Sigmoid colon (tissue), 7 donors: ENCODE measurements around the gene UPK1A. TPM values are rescaled to one million over a fixed set of nuclear protein-coding genes. Genes with fewer than 3 reads are reported as not detected.
A peak's percentile ranks its signal among the peaks of the same experiment; 100 is the strongest.
"Not testable (repeated sequence)": the region's sequence is repeated elsewhere in the genome, so short reads cannot be mapped to it uniquely, and the experiment has no call there.

Experiments used
- DNase-seq: peaks from one replicate; pipeline ENCODE4 v3.0.0-alpha.2; 2019
- H3K27ac ChIP-seq, 4 donors: fragments of 200-600 bp; sonication (generic); one replicate each; pipeline ENCODE4 v1.5.1; 2016 to 2019; ENCODE audit warnings: mild to moderate bottlenecking in 1 of 4
- H3K27me3 ChIP-seq, 3 donors: fragments of 200-600 bp; sonication (generic); one replicate each; pipeline ENCODE4 v1.5.1; 2019; ENCODE audit warnings: mild to moderate bottlenecking in 1 of 3
- H3K36me3 ChIP-seq, 4 donors: fragments of 200-600 bp; sonication (generic); one replicate each; pipeline ENCODE4 v1.5.1; 2016 to 2019
- H3K4me1 ChIP-seq, 4 donors: fragments of 200-600 bp; sonication (generic); one replicate each; pipeline ENCODE4 v1.5.1; 2017 to 2019
- H3K4me3 ChIP-seq, 4 donors: fragments of 200-600 bp; sonication (generic); one replicate each; pipeline ENCODE4 v1.5.1; 2017 to 2019; ENCODE audit warnings: mild to moderate bottlenecking in 2 of 4, moderate library complexity in 1 of 4
- H3K9me3 ChIP-seq, 4 donors: fragments of 200-600 bp in 3 of 4; sonication (generic) in 3 of 4; one replicate each; pipeline versions ENCODE4 v1.5.1 to v1.6.1; 2013 to 2019
- EP300 ChIP-seq, 4 donors: sonication (generic); formaldehyde crosslinking; IDR thresholded peaks; one replicate each; pipeline ENCODE4 v1.6.1; 2017; ENCODE audit warnings: antibody characterized with exemption in 4 of 4
- POLR2A ChIP-seq, 2 donors: fragments of 450-650 bp; IDR thresholded peaks; one replicate each; pipeline ENCODE4 v1.6.1; 2016; ENCODE audit warnings: antibody characterized with exemption in 2 of 2, mild to moderate bottlenecking in 2 of 2, moderate library complexity in 2 of 2
- POLR2AphosphoS5 ChIP-seq, 4 donors: sonication (generic); formaldehyde crosslinking; IDR thresholded peaks; one replicate each; pipeline ENCODE4 v1.6.1; 2017; ENCODE audit warnings: antibody characterized with exemption in 4 of 4
- WGBS, 2 donors: extraction: QIAGEN DNeasy Blood & Tissue Kit; methylation state at CpG; one replicate each; pipeline ENCODE4 v1.1.7; 2013; 5-methylcytosine and 5-hydroxymethylcytosine counted together
- intact Hi-C: fragments of 100-400 bp; cut with DNase I; formaldehyde crosslinking; loops from one replicate; pipeline ENCODE4 v1.15.1; 2023
- polyA plus RNA-seq, 3 donors: library from polyadenylated mRNA; stranded (reverse); fragments of 200-250 nt; gene quantifications; one replicate each; pipeline ENCODE4 v1.2.3, GENCODE V29; 2013
- total RNA-seq, 4 donors: library from RNA; depleted of rRNA; stranded (reverse); fragments of >200 nt; gene quantifications; one replicate each; pipeline ENCODE4 v1.1.0, GENCODE V29; 2016
- TF ChIP-seq, protein P1 (sequence below), 4 experiments: fragments of 450-650 bp in 3 of 4; fragments of 200-600 bp in 1 of 4; IDR thresholded peaks; one replicate each; pipeline ENCODE4 v1.5.1; 2016 to 2019; ENCODE audit warnings: antibody characterized with exemption in 4 of 4, mild to moderate bottlenecking in 3 of 4, moderate library complexity in 2 of 4
- donor health status: healthy with polysubstance abuse.
- donor health status: Bipolar disorder and iron deficiency.
- donor health status: healthy.

Gene UPK1A
- total and polyA plus RNA-seq, 7 donors = 0.55 TPM; not detected in 6

DNA sequence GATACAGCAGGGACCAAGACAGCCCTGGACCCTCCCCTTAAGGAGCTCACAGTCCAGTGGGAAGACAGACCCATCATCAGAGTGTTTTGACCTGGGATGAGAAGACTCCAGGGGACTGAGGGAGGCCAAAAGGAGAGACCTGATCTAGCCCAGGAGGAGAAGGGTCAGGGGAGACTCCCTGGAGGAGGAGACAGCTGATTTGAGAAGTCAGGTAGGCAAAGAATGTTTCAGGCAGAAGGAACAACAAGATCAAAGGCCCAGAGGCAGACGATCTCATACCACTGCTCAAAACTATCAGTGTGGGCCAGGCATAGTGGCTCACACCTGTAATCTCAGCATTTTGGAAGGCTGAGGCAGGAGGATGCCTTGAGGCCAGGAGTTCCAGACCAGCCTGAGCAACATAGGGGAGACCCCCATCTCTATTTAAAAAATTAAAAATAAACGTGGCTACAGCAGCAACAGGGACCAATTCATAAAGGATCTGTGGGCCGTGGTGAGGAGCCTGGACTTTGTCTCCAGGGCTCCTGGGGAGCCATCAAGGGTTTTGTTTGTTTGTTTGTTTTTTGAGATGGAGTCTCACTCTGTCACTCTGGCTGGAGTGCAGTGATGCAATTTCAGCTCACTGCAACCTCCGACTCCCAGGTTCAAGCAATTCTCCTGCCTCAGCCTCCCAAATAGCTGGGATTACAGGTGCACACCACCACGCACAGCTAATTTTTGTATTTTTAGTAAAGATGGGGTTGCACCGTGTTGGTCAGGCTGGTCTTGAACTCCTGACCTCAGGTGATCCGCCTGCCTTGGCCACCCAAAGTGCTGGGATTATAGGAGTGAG, 20.4 kb upstream of the UPK1A start:
- DNase-seq = no peak
- H3K4me1 ChIP-seq = peaks cover 0 to 66% (median 54%) of the 10 kb centered on the region in 4 donors
- H3K27me3 ChIP-seq = no peaks in the 10 kb centered on the region
- intact Hi-C loops = loop anchor here (5.0 to 10.0 kb wide), 4 partner anchors 99 to 971 kb away; partner anchors contain the start of genes HSPB6, PROSER3, SCGB2B2 and TMEM147
- peaks cover 0 to 2% (median 0%) of the 10 kb centered on the region in 4 donors for H3K36me3 ChIP-seq
- no peaks in the 10 kb centered on the region for H3K9me3 ChIP-seq
- WGBS, 2 donors = 65 to 81% methylated on average over 7 of the region's 7 CpGs
- TF ChIP-seq, protein P1, sequence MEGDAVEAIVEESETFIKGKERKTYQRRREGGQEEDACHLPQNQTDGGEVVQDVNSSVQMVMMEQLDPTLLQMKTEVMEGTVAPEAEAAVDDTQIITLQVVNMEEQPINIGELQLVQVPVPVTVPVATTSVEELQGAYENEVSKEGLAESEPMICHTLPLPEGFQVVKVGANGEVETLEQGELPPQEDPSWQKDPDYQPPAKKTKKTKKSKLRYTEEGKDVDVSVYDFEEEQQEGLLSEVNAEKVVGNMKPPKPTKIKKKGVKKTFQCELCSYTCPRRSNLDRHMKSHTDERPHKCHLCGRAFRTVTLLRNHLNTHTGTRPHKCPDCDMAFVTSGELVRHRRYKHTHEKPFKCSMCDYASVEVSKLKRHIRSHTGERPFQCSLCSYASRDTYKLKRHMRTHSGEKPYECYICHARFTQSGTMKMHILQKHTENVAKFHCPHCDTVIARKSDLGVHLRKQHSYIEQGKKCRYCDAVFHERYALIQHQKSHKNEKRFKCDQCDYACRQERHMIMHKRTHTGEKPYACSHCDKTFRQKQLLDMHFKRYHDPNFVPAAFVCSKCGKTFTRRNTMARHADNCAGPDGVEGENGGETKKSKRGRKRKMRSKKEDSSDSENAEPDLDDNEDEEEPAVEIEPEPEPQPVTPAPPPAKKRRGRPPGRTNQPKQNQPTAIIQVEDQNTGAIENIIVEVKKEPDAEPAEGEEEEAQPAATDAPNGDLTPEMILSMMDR (IDR thresholded peaks at IDR 0.05) = no peak
- TF ChIP-seq POLR2AphosphoS5 (IDR thresholded peaks at IDR 0.05) = no peak
- no peak overlapping the region for H3K4me3 ChIP-seq
- peak overlapping the region; percentile 86 to 94 (median 91) for H3K27ac ChIP-seq

DNA sequence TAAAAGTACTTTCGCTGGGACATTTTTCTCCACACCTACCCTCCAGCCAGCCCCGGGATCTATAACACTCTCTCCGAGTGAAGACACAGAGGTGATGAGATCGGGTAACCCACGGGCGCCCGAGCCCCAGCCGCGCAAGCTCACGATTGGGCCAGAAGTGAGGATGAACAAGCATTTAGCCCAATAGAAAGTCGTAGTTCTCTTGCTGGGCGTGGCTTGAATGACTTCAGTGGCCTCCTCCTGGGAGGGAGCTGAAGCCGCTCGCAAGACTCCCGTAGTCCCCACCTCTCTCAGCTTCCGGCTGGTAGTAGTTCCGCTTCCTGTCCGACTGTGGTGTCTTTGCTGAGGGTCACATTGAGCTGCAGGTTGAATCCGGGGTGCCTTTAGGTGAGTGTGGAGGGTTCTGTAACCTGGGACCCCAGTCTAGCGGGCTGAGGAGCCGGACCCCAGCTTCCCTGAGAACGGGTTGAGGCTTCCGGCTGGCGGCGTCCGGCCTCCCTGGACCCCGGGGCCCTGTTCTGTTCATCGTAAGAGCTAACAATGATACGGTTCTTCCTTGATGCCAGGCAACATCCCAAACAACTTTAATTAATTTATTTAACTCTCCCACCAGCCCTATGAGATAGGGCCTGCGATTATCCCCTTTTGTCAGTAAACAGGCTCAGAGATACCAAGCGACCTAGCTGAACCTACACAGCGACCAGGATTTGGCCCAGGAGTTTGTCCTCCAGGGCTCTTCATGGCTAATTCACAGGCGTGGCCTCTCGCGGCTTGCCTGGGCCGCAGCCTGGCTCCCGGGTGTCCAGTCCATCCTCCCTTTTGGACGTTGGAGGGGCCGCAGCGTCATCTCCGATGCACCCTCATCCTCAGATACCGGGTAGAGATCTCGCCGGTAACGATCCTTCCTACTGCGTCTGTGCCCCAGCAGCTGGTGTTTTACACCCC, 18.0 kb upstream of the UPK1A start, which contains the start of gene COX6B1:
Gene COX6B1 (plus strand): TSS at position 307 of the 945 bp plus-strand sequence. CDS start 2,921 bp downstream, outside the sequence.
- Histone ChIP-seq H3K9me3 (no peaks in the 10 kb centered on the region), H3K4me1 (peaks cover 0 to 53% (median 41%) of the 10 kb centered on the region in 4 donors)
- WGBS, 2 donors = 0% methylated on average over 46 of the region's 46 CpGs

DNA sequence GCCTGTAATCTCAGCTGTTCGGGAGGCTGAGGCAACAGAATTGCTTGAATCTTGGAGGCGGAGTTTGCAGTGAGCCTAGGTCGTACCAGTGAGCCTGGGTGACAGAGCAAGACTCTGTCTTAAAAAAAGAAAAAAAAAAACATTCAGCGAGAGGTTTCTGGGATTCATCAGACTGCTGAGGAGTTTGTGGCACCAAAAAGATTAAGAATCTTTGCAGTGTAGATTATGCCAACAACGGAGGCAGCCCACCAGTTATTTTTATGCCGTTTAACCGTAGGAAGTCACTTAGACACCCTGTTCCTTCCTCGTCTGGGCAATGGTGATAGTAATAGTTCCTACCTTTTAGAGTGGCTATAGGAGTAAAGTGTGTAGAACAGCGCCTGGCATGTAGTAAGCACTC, 15.7 kb upstream of the UPK1A start:
- 74 to 81% methylated on average over 9 of the region's 9 CpGs for WGBS, 2 donors
- Histone ChIP-seq H3K9me3 (no peaks in the 10 kb centered on the region), H3K27me3 (no peaks in the 10 kb centered on the region), H3K4me3 (no peak overlapping the region), H3K36me3 (peaks cover 1 to 49% (median 36%) of the 10 kb centered on the region in 4 donors), H3K27ac (no peak overlapping the region), H3K4me1 (peaks cover 0 to 30% (median 24%) of the 10 kb centered on the region in 4 donors)
- intact Hi-C loops = no loop called here
- TF ChIP-seq, protein P1 (IDR thresholded peaks at IDR 0.05) = no peak
- TF ChIP-seq POLR2A (IDR thresholded peaks at IDR 0.05) (no peak), EP300 (IDR thresholded peaks at IDR 0.05) (no peak), POLR2AphosphoS5 (IDR thresholded peaks at IDR 0.05) (no peak)
- DNase-seq = peak; percentile 12

More for the DNA sequence above, 18.0 kb upstream of the UPK1A start, which contains the start of gene COX6B1:
- intact Hi-C loops = loop anchor here (5.0 to 10.0 kb wide), 4 partner anchors 101 to 973 kb away; partner anchors contain the start of genes HSPB6, PROSER3, SCGB2B2 and TMEM147
- peak; percentile 98 for DNase-seq
- Histone ChIP-seq H3K27ac (peak within 1 kb of the TSS; percentile 85 to 96 (median 91)), H3K4me3 (peak within 1 kb of the TSS; percentile 63 to 87 (median 81)), H3K36me3 (peaks cover 0 to 26% (median 15%) of the 10 kb centered on the region in 4 donors), H3K27me3 (no peaks in the 10 kb centered on the region)
- TF ChIP-seq POLR2AphosphoS5 (IDR thresholded peaks at IDR 0.05) (peak; percentile 85 to 95 (median 90)), EP300 (IDR thresholded peaks at IDR 0.05) (peak in 1 of 4 donors; percentile 7), POLR2A (IDR thresholded peaks at IDR 0.05) (peak; percentile 67 to 86)
- TF ChIP-seq, protein P1 (IDR thresholded peaks at IDR 0.05) = no peak

DNA sequence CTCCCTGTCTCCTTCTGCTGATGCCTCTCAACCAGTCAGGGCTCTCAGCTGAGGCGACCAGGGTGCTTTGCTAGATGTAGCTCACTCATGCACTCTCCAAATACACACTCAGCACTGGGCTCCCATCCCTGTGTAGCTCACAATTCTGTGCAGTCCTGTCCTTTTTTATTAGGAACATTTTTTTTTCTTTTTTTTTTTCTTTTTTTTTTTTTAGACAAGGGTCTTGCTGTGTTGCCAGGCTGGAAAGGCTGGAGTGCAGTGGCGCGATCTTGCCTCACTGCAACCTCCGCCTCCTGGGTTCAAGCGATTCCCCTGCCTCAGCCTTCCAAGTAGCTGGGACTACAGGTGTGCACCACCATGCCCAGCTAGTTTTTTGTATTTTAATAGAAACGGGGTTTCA, 11.5 kb upstream of the UPK1A start:
- Histone ChIP-seq H3K4me1 (peaks cover 0 to 13% (median 4%) of the 10 kb centered on the region in 4 donors), H3K36me3 (peaks cover 18 to 92% (median 73%) of the 10 kb centered on the region in 4 donors)
- intact Hi-C loops, H3K4me3 ChIP-seq, H3K27ac ChIP-seq, DNase-seq, H3K9me3 ChIP-seq, H3K27me3 ChIP-seq: not testable (repeated sequence)
- 95 to 97% methylated on average over 6 of the region's 6 CpGs for WGBS, 2 donors
